Progenitor cell of endocrine pancreas (in vitro differentiated cells): ENCODE measurements around the gene PKDCC. TPM values are rescaled to one million over a fixed set of nuclear protein-coding genes. Genes with fewer than 3 reads are reported as not detected.

Source experiments
- DNase-seq: peaks from one replicate; pipeline ENCODE4 v3.0.0; 2021; ENCODE audit warnings: low spot score; ENCODE audit not compliant: unreplicated experiment
- H3K27ac Mint-ChIP-seq: 2 replicates; pipeline ENCODE4 v1.8.0; 2021; ENCODE audit warnings: mild to moderate bottlenecking, moderate library complexity, mixed read lengths
- H3K27me3 Mint-ChIP-seq: 2 replicates; pipeline ENCODE4 v1.8.0; 2021; ENCODE audit warnings: mixed read lengths
- H3K36me3 Mint-ChIP-seq: 2 replicates; pipeline ENCODE4 v1.8.0; 2022; ENCODE audit warnings: mixed read lengths; ENCODE audit not compliant: insufficient read depth
- H3K4me1 Mint-ChIP-seq: 2 replicates; pipeline ENCODE4 v1.8.0; 2021; ENCODE audit warnings: low read depth, mixed read lengths
- H3K4me3 Mint-ChIP-seq: 2 replicates; pipeline ENCODE4 v1.8.0; 2021; ENCODE audit warnings: low read depth, mild to moderate bottlenecking, moderate library complexity, mixed read lengths
- H3K9me3 Mint-ChIP-seq: 2 replicates; pipeline ENCODE4 v1.8.0; 2021; ENCODE audit warnings: low read depth, mixed read lengths
- long read RNA-seq: library from polyadenylated mRNA; unstranded; transcript quantifications from one replicate; pipeline ENCODE4 v2.0.0, GENCODE V29; 2020
- total RNA-seq: library from RNA; stranded (reverse); gene quantifications from 2 replicates; pipeline ENCODE4 v1.2.1, GENCODE V29; 2021
- TF ChIP-seq, protein P1 (sequence below): fragments of 200-600 bp; sonication (generic); IDR thresholded peaks from one replicate; pipeline ENCODE4 v1.5.0; 2021; ENCODE audit warnings: antibody characterized with exemption, mild to moderate bottlenecking; ENCODE audit not compliant: unreplicated experiment

PKDCC gene
- total RNA-seq: 334 and 335 TPM in 2 replicates
- long read RNA-seq, partial matches to known transcripts: 10 of 23 reads
- long read RNA-seq, other reads (novel, unspliced or antisense): 4 of 23 reads

GRCh38 chr2:42047488-42048298, at the start of gene PKDCC:
TSS of gene PKDCC (plus strand) at chr2:42048021. CDS start at chr2:42048200, 179 bp downstream.
- TF ChIP-seq, protein P1, sequence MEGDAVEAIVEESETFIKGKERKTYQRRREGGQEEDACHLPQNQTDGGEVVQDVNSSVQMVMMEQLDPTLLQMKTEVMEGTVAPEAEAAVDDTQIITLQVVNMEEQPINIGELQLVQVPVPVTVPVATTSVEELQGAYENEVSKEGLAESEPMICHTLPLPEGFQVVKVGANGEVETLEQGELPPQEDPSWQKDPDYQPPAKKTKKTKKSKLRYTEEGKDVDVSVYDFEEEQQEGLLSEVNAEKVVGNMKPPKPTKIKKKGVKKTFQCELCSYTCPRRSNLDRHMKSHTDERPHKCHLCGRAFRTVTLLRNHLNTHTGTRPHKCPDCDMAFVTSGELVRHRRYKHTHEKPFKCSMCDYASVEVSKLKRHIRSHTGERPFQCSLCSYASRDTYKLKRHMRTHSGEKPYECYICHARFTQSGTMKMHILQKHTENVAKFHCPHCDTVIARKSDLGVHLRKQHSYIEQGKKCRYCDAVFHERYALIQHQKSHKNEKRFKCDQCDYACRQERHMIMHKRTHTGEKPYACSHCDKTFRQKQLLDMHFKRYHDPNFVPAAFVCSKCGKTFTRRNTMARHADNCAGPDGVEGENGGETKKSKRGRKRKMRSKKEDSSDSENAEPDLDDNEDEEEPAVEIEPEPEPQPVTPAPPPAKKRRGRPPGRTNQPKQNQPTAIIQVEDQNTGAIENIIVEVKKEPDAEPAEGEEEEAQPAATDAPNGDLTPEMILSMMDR: no peak
- DNase-seq: peak; percentile 73
- Mint-ChIP-seq H3K27me3 (peaks cover 8% of the 10 kb centered on the region), H3K4me1 (peaks cover 57% of the 10 kb centered on the region), H3K36me3 (peaks cover 11% of the 10 kb centered on the region), H3K27ac (peak within 1 kb of the TSS; percentile 98), H3K9me3 (no peaks in the 10 kb centered on the region), H3K4me3 (peak within 1 kb of the TSS; percentile 93)

DNA sequence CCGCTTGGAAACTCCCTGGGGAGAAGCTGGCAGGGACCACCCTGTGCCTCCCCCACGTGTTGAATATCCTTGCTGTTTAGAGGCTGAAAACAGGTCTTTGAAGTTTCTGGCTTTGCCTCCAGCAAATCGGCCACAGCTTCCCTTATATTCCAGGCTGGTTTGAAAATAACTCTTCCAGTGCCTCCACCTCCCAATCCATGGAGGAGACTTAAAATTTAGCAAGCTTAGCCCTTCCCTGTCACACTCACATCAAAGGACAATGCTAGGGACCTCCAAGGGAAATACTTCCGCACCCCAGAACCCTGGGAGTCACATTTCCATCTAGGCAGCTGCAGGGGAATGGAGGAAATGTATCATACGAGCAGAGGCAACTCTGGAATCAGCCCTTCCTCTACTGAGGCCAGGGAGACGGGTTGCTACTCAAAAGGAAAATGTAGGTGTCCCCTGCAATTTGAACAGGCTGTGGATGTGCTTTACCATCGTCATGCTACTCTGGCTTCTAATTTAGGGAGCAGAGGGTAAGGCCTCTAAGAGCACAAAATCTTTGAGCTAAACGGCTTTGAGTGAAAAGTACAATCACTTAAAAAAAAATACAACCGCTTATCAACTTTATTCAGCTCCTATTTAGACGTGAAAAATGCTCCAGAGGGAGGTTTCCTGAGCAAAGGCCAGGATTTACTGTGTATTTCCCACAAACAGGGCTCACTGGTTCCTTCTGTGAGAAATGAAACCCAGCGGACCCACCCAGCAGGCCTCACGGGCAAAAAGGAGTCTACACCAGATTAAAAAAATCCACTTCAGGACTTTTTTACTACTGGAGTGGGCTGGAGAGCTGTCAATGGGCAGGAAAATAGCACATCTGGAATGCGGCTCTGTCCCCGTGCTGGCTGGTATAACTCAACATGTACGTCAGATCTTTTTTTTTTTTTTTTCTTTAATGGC, 49.4 kb upstream of the PKDCC start:
- Mint-ChIP-seq H3K9me3 (peaks cover 5% of the 10 kb centered on the region), H3K36me3 (peaks cover 2% of the 10 kb centered on the region), H3K27ac (no peak overlapping the region), H3K27me3 (no peaks in the 10 kb centered on the region), H3K4me1 (no peaks in the 10 kb centered on the region), H3K4me3 (no peak overlapping the region)
- DNase-seq: no peak
- TF ChIP-seq, protein P1: no peak

DNA sequence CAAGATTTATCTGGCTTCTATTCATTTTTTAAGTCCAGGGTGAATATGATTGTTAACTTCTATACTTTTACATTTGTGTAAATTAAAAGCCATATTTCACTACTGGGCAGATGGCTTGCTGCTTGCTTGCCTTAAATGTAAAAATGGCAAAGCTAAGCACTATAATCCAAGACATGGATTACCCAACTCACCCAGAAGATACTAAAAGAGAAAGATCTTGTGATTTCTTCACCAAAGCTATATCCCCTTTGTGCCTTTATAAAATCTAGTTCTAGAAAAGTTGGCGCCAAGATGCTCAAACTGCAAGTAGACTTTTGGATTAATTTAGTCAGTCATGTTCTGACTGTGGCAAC, 48.7 kb upstream of the PKDCC start:
- DNase-seq: no peak
- H3K27ac Mint-ChIP-seq: no peak overlapping the region
- H3K4me3 Mint-ChIP-seq: no peak overlapping the region
- peaks cover 9% of the 10 kb centered on the region for H3K9me3 Mint-ChIP-seq
- H3K36me3 Mint-ChIP-seq: peaks cover 2% of the 10 kb centered on the region
- H3K4me1 Mint-ChIP-seq: no peaks in the 10 kb centered on the region
- no peaks in the 10 kb centered on the region for H3K27me3 Mint-ChIP-seq
- TF ChIP-seq, protein P1: no peak

GRCh38 chr2:41999592-42000281, 48.1 kb upstream of the PKDCC start:
- Mint-ChIP-seq H3K4me3 (no peak overlapping the region), H3K9me3 (peaks cover 14% of the 10 kb centered on the region), H3K27me3 (no peaks in the 10 kb centered on the region), H3K27ac (no peak overlapping the region), H3K36me3 (peaks cover 2% of the 10 kb centered on the region), H3K4me1 (no peaks in the 10 kb centered on the region)
- no peak for DNase-seq
- TF ChIP-seq, protein P1: no peak
